Prostate gland (tissue), 2 donors: Measurements from ENCODE around the gene SFMBT1.

Experiments used
- POLR2A ChIP-seq: fragments of 450-650 bp; IDR thresholded peaks from one replicate; pipeline ENCODE4 v1.6.1; 2016; ENCODE audit warnings: antibody characterized with exemption, mild to moderate bottlenecking
- POLR2AphosphoS5 ChIP-seq: sonication (generic); formaldehyde crosslinking; IDR thresholded peaks from one replicate; pipeline ENCODE4 v1.6.1; 2017; ENCODE audit warnings: antibody characterized with exemption
- TF ChIP-seq, protein P1 (sequence below), 4 experiments: fragments of 200-600 bp in 2 of 4; fragments of 450-650 bp in 2 of 4; sonication (generic) in 2 of 4; IDR thresholded peaks; 1 replicate in 3 of 4; 2 replicates in 1 of 4; pipeline ENCODE4 v1.5.1; 2016 to 2019; ENCODE audit warnings: antibody characterized with exemption in 4 of 4, mild to moderate bottlenecking in 2 of 4, moderate library complexity in 2 of 4

GRCh38 chr3:53045518-53046170, at the start of gene SFMBT1:
- TF ChIP-seq, protein P1, sequence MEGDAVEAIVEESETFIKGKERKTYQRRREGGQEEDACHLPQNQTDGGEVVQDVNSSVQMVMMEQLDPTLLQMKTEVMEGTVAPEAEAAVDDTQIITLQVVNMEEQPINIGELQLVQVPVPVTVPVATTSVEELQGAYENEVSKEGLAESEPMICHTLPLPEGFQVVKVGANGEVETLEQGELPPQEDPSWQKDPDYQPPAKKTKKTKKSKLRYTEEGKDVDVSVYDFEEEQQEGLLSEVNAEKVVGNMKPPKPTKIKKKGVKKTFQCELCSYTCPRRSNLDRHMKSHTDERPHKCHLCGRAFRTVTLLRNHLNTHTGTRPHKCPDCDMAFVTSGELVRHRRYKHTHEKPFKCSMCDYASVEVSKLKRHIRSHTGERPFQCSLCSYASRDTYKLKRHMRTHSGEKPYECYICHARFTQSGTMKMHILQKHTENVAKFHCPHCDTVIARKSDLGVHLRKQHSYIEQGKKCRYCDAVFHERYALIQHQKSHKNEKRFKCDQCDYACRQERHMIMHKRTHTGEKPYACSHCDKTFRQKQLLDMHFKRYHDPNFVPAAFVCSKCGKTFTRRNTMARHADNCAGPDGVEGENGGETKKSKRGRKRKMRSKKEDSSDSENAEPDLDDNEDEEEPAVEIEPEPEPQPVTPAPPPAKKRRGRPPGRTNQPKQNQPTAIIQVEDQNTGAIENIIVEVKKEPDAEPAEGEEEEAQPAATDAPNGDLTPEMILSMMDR (IDR thresholded peaks at IDR 0.05), result no peak
- TF ChIP-seq POLR2A, result no peak
- no peak for TF ChIP-seq POLR2AphosphoS5
